DOHH2 (cell line): Measurements from ENCODE around the gene ZBTB16.

Source experiments
- H3F3A ChIP-seq: fragments of 200-600 bp; sonication (generic), shearing (Covaris generic); 2 replicates; pipeline ENCODE4 v1.6.0; 2016; ENCODE audit warnings: antibody characterized with exemption, mild to moderate bottlenecking; ENCODE audit not compliant: control insufficient read depth, insufficient read depth
- H3K27ac ChIP-seq: fragments of 200-600 bp; sonication (generic); 2 replicates; pipeline ENCODE4 v1.5.1; 2014; ENCODE audit warnings: low read depth, mild to moderate bottlenecking, low read length, moderate library complexity
- H3K27me3 ChIP-seq: fragments of 200-600 bp; sonication (generic); 2 replicates; pipeline ENCODE4 v1.6.1; 2014; ENCODE audit warnings: mild to moderate bottlenecking, low read length, mixed read lengths; ENCODE audit not compliant: control insufficient read depth
- H3K36me3 ChIP-seq: fragments of 200-600 bp; sonication (generic); 2 replicates; pipeline ENCODE4 v1.6.1; 2014; ENCODE audit warnings: mild to moderate bottlenecking, low read length, moderate library complexity, mixed read lengths; ENCODE audit not compliant: control insufficient read depth
- H3K4me1 ChIP-seq: fragments of 200-600 bp; sonication (generic); 2 replicates; pipeline ENCODE4 v1.6.1; 2014; ENCODE audit warnings: mild to moderate bottlenecking, low read length, mixed read lengths; ENCODE audit not compliant: control insufficient read depth
- H3K4me2 ChIP-seq: fragments of 200-600 bp; sonication (generic); 2 replicates; pipeline ENCODE4 v1.6.0; 2014; ENCODE audit warnings: mild to moderate bottlenecking, low read length, moderate library complexity
- H3K4me3 ChIP-seq: fragments of 200-600 bp; sonication (generic); 2 replicates; pipeline ENCODE4 v1.5.1; 2014; ENCODE audit warnings: mild to moderate bottlenecking, low read length, mixed read lengths
- H3K79me2 ChIP-seq: fragments of 200-600 bp; sonication (generic); 2 replicates; pipeline ENCODE4 v1.6.1; 2014; ENCODE audit warnings: mild to moderate bottlenecking, low read length, mixed read lengths; ENCODE audit not compliant: control insufficient read depth
- H3K9me2 ChIP-seq: fragments of 200-600 bp; sonication (generic); replicated peaks from 2 replicates; pipeline ENCODE4 v1.6.1; 2014; ENCODE audit warnings: mild to moderate bottlenecking, low read length, mixed read lengths; ENCODE audit not compliant: control insufficient read depth
- H3K9me3 ChIP-seq: fragments of 200-600 bp; sonication (generic); 2 replicates; pipeline ENCODE4 v1.6.1; 2014; ENCODE audit warnings: antibody characterized with exemption, low read length, mixed read lengths; ENCODE audit not compliant: control insufficient read depth, insufficient read depth
- H4K20me1 ChIP-seq: fragments of 200-600 bp; sonication (generic); 2 replicates; pipeline ENCODE4 v1.6.0; 2014; ENCODE audit warnings: low read depth, mild to moderate bottlenecking, antibody characterized with exemption, low read length, moderate library complexity; ENCODE audit not compliant: control insufficient read depth, insufficient read depth
- EZH2phosphoT487 ChIP-seq: fragments of 200-600 bp; sonication (generic); IDR thresholded peaks from 2 replicates; pipeline ENCODE4 v1.6.1; 2017; ENCODE audit warnings: borderline replicate concordance, mild to moderate bottlenecking, antibody characterized with exemption, low read length, moderate library complexity, mixed read lengths
- TF ChIP-seq, protein P1 (sequence below): fragments of 200-600 bp; sonication (generic); IDR thresholded peaks from one replicate; pipeline ENCODE4 v1.5.1; 2014; ENCODE audit warnings: antibody characterized with exemption, mild to moderate bottlenecking, low read depth, low read length; ENCODE audit not compliant: poor library complexity, severe bottlenecking

Gene ZBTB16

DNA sequence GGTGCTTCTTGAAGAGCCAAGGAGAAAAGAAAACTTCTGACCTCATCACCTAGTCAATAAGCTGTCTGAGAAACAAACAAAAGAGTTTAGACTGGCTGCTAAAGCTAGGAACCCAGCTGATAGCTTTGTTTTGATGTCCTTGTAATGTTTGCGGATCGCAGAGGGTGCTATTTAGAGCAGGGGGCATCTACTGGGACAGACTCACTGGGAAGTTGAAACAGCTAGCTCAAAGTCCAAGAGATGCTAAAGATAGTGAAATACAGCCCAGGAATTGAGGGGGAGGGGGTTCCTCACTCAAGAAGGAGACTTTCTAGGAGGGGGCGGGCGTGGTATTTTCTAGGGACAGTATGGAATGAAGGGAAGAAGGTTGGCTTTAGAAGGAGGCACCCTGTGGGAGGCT is 18.9 kb downstream of the ZBTB16 start:
- H3K4me2 ChIP-seq = no peak overlapping the region
- peaks cover 21% of the 10 kb centered on the region for H3K4me1 ChIP-seq
- H3F3A ChIP-seq = no peaks in the 10 kb centered on the region
- H3K27me3 ChIP-seq = peaks cover 60% of the 10 kb centered on the region
- no peaks in the 10 kb centered on the region for H3K9me3 ChIP-seq
- H4K20me1 ChIP-seq = 0 out of 2 replicates have a peak, but pooled peaks cover 3% of the 10 kb centered on the region
- H3K36me3 ChIP-seq = no peaks in the 10 kb centered on the region
- H3K27ac ChIP-seq = no peak overlapping the region
- H3K79me2 ChIP-seq = no peaks in the 10 kb centered on the region
- TF ChIP-seq, protein P1, sequence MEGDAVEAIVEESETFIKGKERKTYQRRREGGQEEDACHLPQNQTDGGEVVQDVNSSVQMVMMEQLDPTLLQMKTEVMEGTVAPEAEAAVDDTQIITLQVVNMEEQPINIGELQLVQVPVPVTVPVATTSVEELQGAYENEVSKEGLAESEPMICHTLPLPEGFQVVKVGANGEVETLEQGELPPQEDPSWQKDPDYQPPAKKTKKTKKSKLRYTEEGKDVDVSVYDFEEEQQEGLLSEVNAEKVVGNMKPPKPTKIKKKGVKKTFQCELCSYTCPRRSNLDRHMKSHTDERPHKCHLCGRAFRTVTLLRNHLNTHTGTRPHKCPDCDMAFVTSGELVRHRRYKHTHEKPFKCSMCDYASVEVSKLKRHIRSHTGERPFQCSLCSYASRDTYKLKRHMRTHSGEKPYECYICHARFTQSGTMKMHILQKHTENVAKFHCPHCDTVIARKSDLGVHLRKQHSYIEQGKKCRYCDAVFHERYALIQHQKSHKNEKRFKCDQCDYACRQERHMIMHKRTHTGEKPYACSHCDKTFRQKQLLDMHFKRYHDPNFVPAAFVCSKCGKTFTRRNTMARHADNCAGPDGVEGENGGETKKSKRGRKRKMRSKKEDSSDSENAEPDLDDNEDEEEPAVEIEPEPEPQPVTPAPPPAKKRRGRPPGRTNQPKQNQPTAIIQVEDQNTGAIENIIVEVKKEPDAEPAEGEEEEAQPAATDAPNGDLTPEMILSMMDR = no peak
- TF ChIP-seq EZH2phosphoT487 = no peak
- H3K9me2 ChIP-seq = no peaks in the 10 kb centered on the region
- no peak overlapping the region for H3K4me3 ChIP-seq

DNA sequence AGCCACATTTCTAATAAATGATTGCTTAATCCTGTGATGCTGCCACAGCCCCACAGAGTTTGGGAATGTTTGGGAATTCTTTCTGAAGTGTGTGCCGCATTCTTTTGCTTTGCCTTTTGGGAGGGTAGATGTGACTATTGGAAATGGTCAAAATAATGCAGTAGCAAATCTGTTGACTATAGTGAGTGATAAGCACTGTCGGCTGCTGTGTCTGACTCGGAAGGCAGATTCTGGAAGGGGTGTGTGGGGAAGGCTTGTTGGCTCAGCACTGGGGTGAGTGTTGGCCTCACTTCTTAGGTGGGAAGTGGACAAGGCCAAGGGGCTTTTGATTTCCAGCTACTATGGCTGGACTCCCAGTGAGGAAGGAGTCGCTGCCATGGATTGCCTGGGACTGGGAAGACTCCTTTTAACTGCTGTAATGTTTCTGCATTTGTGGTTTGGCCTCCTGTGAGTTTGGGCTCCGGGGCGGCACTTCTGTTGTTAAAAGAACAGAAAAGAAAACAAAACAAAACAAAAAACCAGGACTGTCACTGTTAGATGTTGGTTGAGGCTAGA is 20.1 kb downstream of the ZBTB16 start:
- no peak overlapping the region for H3K27ac ChIP-seq
- peaks cover 68% of the 10 kb centered on the region for H3K27me3 ChIP-seq
- no peak overlapping the region for H3K4me2 ChIP-seq
- 0 out of 2 replicates have a peak, but pooled peaks cover 3% of the 10 kb centered on the region for H4K20me1 ChIP-seq
- peaks cover 21% of the 10 kb centered on the region for H3K4me1 ChIP-seq
- H3F3A ChIP-seq = no peaks in the 10 kb centered on the region
- no peak for TF ChIP-seq EZH2phosphoT487
- TF ChIP-seq, protein P1 = no peak
- no peaks in the 10 kb centered on the region for H3K79me2 ChIP-seq
- no peaks in the 10 kb centered on the region for H3K9me2 ChIP-seq
- no peak overlapping the region for H3K4me3 ChIP-seq
- H3K9me3 ChIP-seq = no peaks in the 10 kb centered on the region
- H3K36me3 ChIP-seq = no peaks in the 10 kb centered on the region

DNA sequence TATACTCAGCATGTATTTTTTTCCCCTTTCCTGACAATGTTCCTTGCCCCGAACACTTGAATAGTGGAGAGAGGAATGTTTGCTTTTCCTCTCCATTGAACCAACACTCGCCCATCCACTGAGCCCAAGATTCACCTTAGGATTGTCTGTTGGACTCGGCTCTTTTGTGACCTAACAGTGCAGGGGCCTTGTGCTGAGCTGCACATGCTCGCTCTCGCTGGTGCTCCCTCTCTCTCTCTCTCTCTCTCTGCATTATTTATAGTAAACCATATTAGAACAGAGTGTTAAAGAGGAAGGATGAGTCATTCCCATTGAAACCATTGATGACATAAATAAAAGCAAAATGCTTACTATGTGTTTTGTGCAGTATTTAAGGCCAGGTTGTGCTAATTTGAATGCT is 20.7 kb downstream of the ZBTB16 start:
- H3K79me2 ChIP-seq = no peaks in the 10 kb centered on the region
- H3F3A ChIP-seq = no peaks in the 10 kb centered on the region
- H3K27ac ChIP-seq = no peak overlapping the region
- H3K4me1 ChIP-seq = peaks cover 21% of the 10 kb centered on the region
- H3K4me2 ChIP-seq = no peak overlapping the region
- H3K36me3 ChIP-seq = no peaks in the 10 kb centered on the region
- H4K20me1 ChIP-seq = 0 out of 2 replicates have a peak, but pooled peaks cover 3% of the 10 kb centered on the region
- no peaks in the 10 kb centered on the region for H3K9me3 ChIP-seq
- peaks cover 72% of the 10 kb centered on the region for H3K27me3 ChIP-seq
- H3K9me2 ChIP-seq = no peaks in the 10 kb centered on the region
- TF ChIP-seq, protein P1 = no peak
- TF ChIP-seq EZH2phosphoT487 = no peak
- H3K4me3 ChIP-seq = no peak overlapping the region
